A549 (cell line): ENCODE measurements around the gene MESP2. TPM values are rescaled to one million over a fixed set of nuclear protein-coding genes. Genes with fewer than 3 reads are reported as not detected.
A peak's percentile ranks its signal among the peaks of the same experiment; 100 is the strongest.

Experiments
- ATAC-seq, 2 experiments: fragments of 200-7000 bp in 1 of 2; fragments of >200 bp in 1 of 2; cut with Nextera tagmentation in 1 of 2; cut with Tn5 transposase in 1 of 2; 3 replicates each; pipeline versions ENCODE4 v1.8.0 to v1.9.1; 2018 to 2020; ENCODE audit warnings: mild to moderate bottlenecking in 1 of 2, moderate library complexity in 1 of 2
- CTCF ChIA-PET: fragments of 300-600 bp; sonication (Branson Sonifier 250); formaldehyde crosslinking; extraction: SDS; loops from one replicate; lab custom pipeline; 2021; ENCODE audit warnings: antibody characterized with exemption, inconsistent platforms; lab: Yijun Ruan, JAX
- POLR2A ChIA-PET: fragments of 350-600 bp; formaldehyde crosslinking; extraction: SDS; loops from one replicate; lab custom pipeline; 2021; ENCODE audit warnings: antibody characterized with exemption, inconsistent platforms; lab: Yijun Ruan, JAX
- DNase-seq, 2 experiments: peaks; one replicate each; pipeline versions ENCODE4 v3.0.0 to v3.0.0-alpha.2; 2011 to 2016; ENCODE audit warnings: low read depth in 1 of 2, low spot score in 1 of 2
- FAIRE-seq: peaks from 2 replicates; lab custom pipeline; 2011; peaks lifted over from hg19 to GRCh38; lab: Jason Lieb, UNC
- H3K27ac ChIP-seq, 2 experiments: fragments of >200 bp; sonication (Bioruptor Twin); formaldehyde crosslinking; 3 replicates each; pipeline ENCODE4 v1.5.1; 2016 to 2017
- H3K4me1 ChIP-seq: fragments of >200 bp; sonication (Bioruptor Twin); formaldehyde crosslinking; 3 replicates; pipeline ENCODE4 v1.6.1; 2016
- H3K4me2 ChIP-seq: fragments of >200 bp; sonication (Bioruptor Twin); formaldehyde crosslinking; 3 replicates; pipeline ENCODE4 v1.6.1; 2016
- H3K4me3 ChIP-seq: fragments of >200 bp; sonication (Bioruptor Twin); formaldehyde crosslinking; 3 replicates; pipeline ENCODE4 v1.5.1; 2016
- H3K9me3 ChIP-seq: fragments of >200 bp; sonication (Bioruptor Twin); formaldehyde crosslinking; 3 replicates; pipeline ENCODE4 v1.6.1; 2016
- ATOH8 ChIP-seq: fragments of 250-450 bp; sonication (Bioruptor Pico); IDR thresholded peaks from 2 replicates; pipeline ENCODE4 v1.5.0; 2020; ENCODE audit warnings: low read depth, mild to moderate bottlenecking, moderate library complexity
- CHD2 ChIP-seq: fragments of 150-350 bp; IDR thresholded peaks from 2 replicates; pipeline ENCODE4 v1.6.1; 2014; ENCODE audit warnings: low read length; ENCODE audit not compliant: partially characterized antibody
- CTCF ChIP-seq: fragments of >200 bp; sonication (Bioruptor Twin); formaldehyde crosslinking; IDR thresholded peaks from 3 replicates; pipeline ENCODE4 v1.5.1; 2016
- EHF ChIP-seq: fragments of 250-450 bp; sonication (Bioruptor Pico); IDR thresholded peaks from 2 replicates; pipeline ENCODE4 v1.5.0; 2020; ENCODE audit warnings: mild to moderate bottlenecking
- EHMT2 ChIP-seq: fragments of 200-600 bp; sonication (generic); IDR thresholded peaks from 2 replicates; pipeline ENCODE4 v1.6.1; 2016; ENCODE audit warnings: antibody characterized with exemption, low read depth, mild to moderate bottlenecking, moderate library complexity
- ELK1 ChIP-seq: fragments of 150-350 bp; IDR thresholded peaks from 2 replicates; pipeline ENCODE4 v1.6.1; 2014; ENCODE audit warnings: low read depth, mild to moderate bottlenecking, low read length
- EP300 ChIP-seq, 2 experiments: fragments of >200 bp; sonication (Bioruptor Twin); formaldehyde crosslinking; IDR thresholded peaks; 2 replicates in 1 of 2; 3 replicates in 1 of 2; pipeline ENCODE4 v1.6.1; 2016 to 2017
- FOXS1 ChIP-seq: fragments of 250-450 bp; sonication (Bioruptor Pico); IDR thresholded peaks from 2 replicates; pipeline ENCODE4 v1.5.0; 2020; ENCODE audit warnings: mild to moderate bottlenecking, moderate library complexity
- HOXB5 ChIP-seq: fragments of 250-450 bp; sonication (Bioruptor Pico); IDR thresholded peaks from 2 replicates; pipeline ENCODE4 v1.5.0; 2020; ENCODE audit warnings: mild to moderate bottlenecking, moderate library complexity
- JUNB ChIP-seq: fragments of >200 bp; sonication (Bioruptor Twin); formaldehyde crosslinking; IDR thresholded peaks from 2 replicates; pipeline ENCODE4 v1.6.1; 2016
- KDM1A ChIP-seq: fragments of 200-600 bp; sonication (generic); IDR thresholded peaks from 2 replicates; pipeline ENCODE4 v1.6.1; 2016; ENCODE audit warnings: low read depth, mild to moderate bottlenecking
- MAX ChIP-seq: IDR thresholded peaks from 2 replicates; pipeline ENCODE4 v1.6.1; 2012
- MAZ ChIP-seq: fragments of 150-350 bp; IDR thresholded peaks from 2 replicates; pipeline ENCODE4 v1.6.1; 2014; ENCODE audit warnings: antibody characterized with exemption, low read depth, low read length, borderline replicate concordance
- MYC ChIP-seq: IDR thresholded peaks from 2 replicates; pipeline ENCODE4 v1.6.1; 2012; ENCODE audit warnings: mild to moderate bottlenecking, inconsistent platforms, low read length, improper control_type of control experiment, borderline replicate concordance
- PHF8 ChIP-seq: fragments of 200-600 bp; sonication (generic); IDR thresholded peaks from 2 replicates; pipeline ENCODE4 v1.6.1; 2016; ENCODE audit warnings: low read depth, mild to moderate bottlenecking, antibody characterized with exemption, moderate library complexity, borderline replicate concordance
- POLR2A ChIP-seq: IDR thresholded peaks from 2 replicates; pipeline ENCODE4 v1.6.1; 2012; ENCODE audit warnings: mild to moderate bottlenecking, low read length
- RAD21 ChIP-seq, 2 experiments: fragments of >200 bp in 1 of 2; sonication (Bioruptor Twin) in 1 of 2; formaldehyde crosslinking in 1 of 2; IDR thresholded peaks in 1 of 2; conservative IDR thresholded peaks in 1 of 2; 2 replicates in 1 of 2; 3 replicates in 1 of 2; pipeline ENCODE4 v1.6.1; 2012 to 2018; ENCODE audit warnings: inconsistent platforms in 1 of 2
- REST ChIP-seq: fragments of 200-600 bp; sonication (generic); IDR thresholded peaks from 2 replicates; pipeline ENCODE4 v1.6.1; 2016; ENCODE audit warnings: antibody characterized with exemption, mild to moderate bottlenecking, moderate library complexity
- RFX5 ChIP-seq: fragments of 450-650 bp; IDR thresholded peaks from 2 replicates; pipeline ENCODE4 v1.7.1; 2014; ENCODE audit warnings: antibody characterized with exemption, mild to moderate bottlenecking, moderate library complexity
- SMC3 ChIP-seq: fragments of >200 bp; sonication (Bioruptor Twin); formaldehyde crosslinking; IDR thresholded peaks from 3 replicates; pipeline ENCODE4 v1.6.1; 2018; ENCODE audit warnings: inconsistent platforms
- SREBF2 ChIP-seq: fragments of 450-650 bp; IDR thresholded peaks from 2 replicates; pipeline ENCODE4 v1.6.1; 2014; ENCODE audit warnings: mild to moderate bottlenecking, moderate library complexity
- ZFP36 ChIP-seq: fragments of 450-650 bp; IDR thresholded peaks from 2 replicates; pipeline ENCODE4 v1.6.1; 2014; ENCODE audit warnings: borderline replicate concordance; ENCODE audit not compliant: partially characterized antibody
- WGBS: methylation state at CpG from one replicate; pipeline ENCODE4 v1.1.6; 2017; ENCODE audit errors: missing lambda C conversion rate; 5-methylcytosine and 5-hydroxymethylcytosine counted together
- polyA plus RNA-seq, 4 experiments: library from polyadenylated mRNA; depleted of rRNA in 3 of 4; stranded (reverse); fragments of >200 nt; fragmentation: RNase III in 1 of 4; extraction: RNeasy Plus Mini Kit Qiagen cat#74134 plus additional on column Dnase treatment in 1 of 4; gene quantifications; 2 replicates in 3 of 4; 3 replicates in 1 of 4; pipeline ENCODE4 v1.2.3, GENCODE V29; 2011 to 2017

Gene MESP2
- polyA plus RNA-seq, 2 of the 4 experiments (the other 2 are of a cell fraction): 0.22 to 0.57 TPM

GRCh38 chr15:89759835-89760234, 16.3 kb upstream of the MESP2 start:
- DNase-seq (no peak), FAIRE-seq (no peak), ATAC-seq (no peak)
- H3K27ac ChIP-seq: no peak overlapping the region
- H3K4me3 ChIP-seq: no peak overlapping the region
- H3K4me2 ChIP-seq: no peak overlapping the region
- ChIA-PET POLR2A (interaction anchor here (1.7 kb wide), 1 partner anchor 115 kb away, joined by 8 read pairs; no protein-coding TSS in a partner anchor), CTCF (interaction anchor here (0.6 to 17.7 kb wide), 57 partner anchors 9 to 466 kb away, joined by 3 to 491 read pairs (median 7); partner anchors contain the start of genes ANPEP, AP3S2, MESP1 and MESP2)
- TF ChIP-seq EHF (CRISPR knock-in tag): no peak
- no peak for TF ChIP-seq SREBF2
- TF ChIP-seq EP300 (IDR thresholded peaks at IDR 0.05): no peak
- TF ChIP-seq HOXB5 (CRISPR knock-in tag): no peak
- TF ChIP-seq JUNB: no peak
- TF ChIP-seq MAX: no peak
- no peak for TF ChIP-seq POLR2A
- TF ChIP-seq FOXS1: no peak
- TF ChIP-seq ZFP36: no peak
- TF ChIP-seq ATOH8 (CRISPR knock-in tag): no peak
- TF ChIP-seq PHF8: no peak
- TF ChIP-seq EHMT2: no peak
- TF ChIP-seq KDM1A: no peak
- TF ChIP-seq MYC: no peak
- TF ChIP-seq MAZ: no peak
- TF ChIP-seq CHD2: no peak
- no peak for TF ChIP-seq REST
- 87% methylated on average over 3 of the region's 3 CpGs for WGBS
- H3K4me1 ChIP-seq: peaks cover 9% of the 10 kb centered on the region; the same call in 2 of the 3 replicates
- H3K9me3 ChIP-seq: no peaks in the 10 kb centered on the region

- DNase-seq (peak; percentile 72 to 91), FAIRE-seq (peak; percentile 76), ATAC-seq (peak; percentile 93 to 97)
- ChIA-PET POLR2A (interaction anchor here (0.8 to 1.7 kb wide), 5 partner anchors 10 to 128 kb away, joined by 3 to 9 read pairs (median 5); partner anchors contain the start of gene MESP1), CTCF (interaction anchor here (0.6 to 17.7 kb wide), 78 partner anchors 10 to 649 kb away, joined by 3 to 491 read pairs (median 4); partner anchors contain the start of genes ANPEP, AP3S2, ARPIN and MESP1)
- no peak for TF ChIP-seq RFX5
- TF ChIP-seq REST: peak; percentile 48; the same call in 1 of the 2 replicates
- no peak for TF ChIP-seq MYC
- TF ChIP-seq ELK1: no peak
- TF ChIP-seq RAD21 (conservative IDR thresholded peaks at IDR 0.05 in 1 of 2, IDR thresholded peaks at IDR 0.05 in 1 of 2): peak; percentile 97 to 98
- TF ChIP-seq MAX: 0 out of 2 replicates have a peak, but pooled peaks have one; percentile 25
- TF ChIP-seq CTCF: peak; percentile 98
- TF ChIP-seq SMC3: peak; percentile 97
- Histone ChIP-seq H3K4me1 (peaks cover 4% of the 10 kb centered on the region; the same call in 2 of the 3 replicates), H3K4me2 (no peak overlapping the region), H3K27ac (no peak overlapping the region), H3K9me3 (no peaks in the 10 kb centered on the region), H3K4me3 (no peak overlapping the region)
- WGBS: 39% methylated on average over 15 of the region's 16 CpGs
Observed at GRCh38 chr15:89760303-89761008, 15.7 kb upstream of the MESP2 start.
